Nephron (organoid): ENCODE measurements around the gene PARP9.
"Not testable (repeated sequence)": the region's sequence is repeated elsewhere in the genome, so short reads cannot be mapped to it uniquely, and the experiment has no call there.

Experiments
- H3K27ac Mint-ChIP-seq, 3 experiments: 2 replicates each; pipeline ENCODE4 v1.8.0; 2020; ENCODE audit warnings: mixed read lengths in 3 of 3, mild to moderate bottlenecking in 2 of 3, moderate library complexity in 1 of 3
- H3K27me3 Mint-ChIP-seq: 2 replicates; pipeline ENCODE4 v1.8.0; 2021; ENCODE audit warnings: low read depth, mild to moderate bottlenecking, moderate library complexity, mixed read lengths
- H3K36me3 Mint-ChIP-seq: 2 replicates; pipeline ENCODE4 v1.8.0; 2020; ENCODE audit warnings: low read depth, mixed read lengths
- H3K4me1 Mint-ChIP-seq: 2 replicates; pipeline ENCODE4 v1.8.0; 2020; ENCODE audit warnings: mixed read lengths
- H3K4me3 Mint-ChIP-seq, 3 experiments: 2 replicates each; pipeline ENCODE4 v1.8.0; 2020; ENCODE audit warnings: mild to moderate bottlenecking in 3 of 3, mixed read lengths in 3 of 3, moderate library complexity in 2 of 3
- H3K9me3 Mint-ChIP-seq: 2 replicates; pipeline ENCODE4 v1.8.0; 2020; ENCODE audit warnings: mixed read lengths
- TF ChIP-seq, protein P1 (sequence below), 3 experiments: fragments of 200-600 bp; sonication (generic); IDR thresholded peaks; one replicate each; pipeline ENCODE4 v1.5.0; 2021; ENCODE audit warnings: antibody characterized with exemption in 3 of 3; ENCODE audit not compliant: unreplicated experiment in 3 of 3

PARP9 gene

DNA sequence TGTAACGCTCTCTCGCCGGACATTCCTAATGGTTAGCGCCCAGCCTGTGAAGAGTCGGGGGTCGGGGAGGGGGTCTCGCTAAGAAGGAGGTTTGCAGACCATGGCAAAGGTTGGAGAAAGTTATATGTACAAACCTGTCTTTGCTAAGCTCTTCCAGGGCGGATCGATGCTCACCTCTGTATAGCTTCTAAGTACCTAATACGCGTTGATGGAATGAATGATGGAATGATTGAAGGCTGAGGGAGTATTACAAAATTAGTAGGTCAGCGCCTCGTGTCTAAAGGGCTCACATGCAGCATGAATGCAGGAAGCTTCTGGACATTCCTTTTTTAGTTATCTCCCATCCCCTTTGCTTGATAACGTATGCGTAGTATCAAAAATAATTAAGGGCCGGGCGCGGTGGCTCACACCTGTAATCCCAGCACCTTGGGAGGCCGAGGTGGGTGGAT lies 49.1 kb downstream of the PARP9 start:
- Mint-ChIP-seq H3K27me3 (peaks cover under 1% of the 10 kb centered on the region), H3K4me3 (peak overlapping the region; percentile 90 to 94 (median 90))
- TF ChIP-seq, protein P1, sequence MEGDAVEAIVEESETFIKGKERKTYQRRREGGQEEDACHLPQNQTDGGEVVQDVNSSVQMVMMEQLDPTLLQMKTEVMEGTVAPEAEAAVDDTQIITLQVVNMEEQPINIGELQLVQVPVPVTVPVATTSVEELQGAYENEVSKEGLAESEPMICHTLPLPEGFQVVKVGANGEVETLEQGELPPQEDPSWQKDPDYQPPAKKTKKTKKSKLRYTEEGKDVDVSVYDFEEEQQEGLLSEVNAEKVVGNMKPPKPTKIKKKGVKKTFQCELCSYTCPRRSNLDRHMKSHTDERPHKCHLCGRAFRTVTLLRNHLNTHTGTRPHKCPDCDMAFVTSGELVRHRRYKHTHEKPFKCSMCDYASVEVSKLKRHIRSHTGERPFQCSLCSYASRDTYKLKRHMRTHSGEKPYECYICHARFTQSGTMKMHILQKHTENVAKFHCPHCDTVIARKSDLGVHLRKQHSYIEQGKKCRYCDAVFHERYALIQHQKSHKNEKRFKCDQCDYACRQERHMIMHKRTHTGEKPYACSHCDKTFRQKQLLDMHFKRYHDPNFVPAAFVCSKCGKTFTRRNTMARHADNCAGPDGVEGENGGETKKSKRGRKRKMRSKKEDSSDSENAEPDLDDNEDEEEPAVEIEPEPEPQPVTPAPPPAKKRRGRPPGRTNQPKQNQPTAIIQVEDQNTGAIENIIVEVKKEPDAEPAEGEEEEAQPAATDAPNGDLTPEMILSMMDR (IDR thresholded peaks at IDR 0.05; ENCODE audit: unreplicated experiment in 3 of 3): no peak

GRCh38 chr3:122514123-122515019 lies 49.7 kb downstream of the PARP9 start, which contains the start of gene KPNA1:
KPNA1 (minus strand) TSS chr3:122514939; CDS start chr3:122496565, 18,374 bp downstream.
- Mint-ChIP-seq H3K9me3 (no peaks in the 10 kb centered on the region), H3K27ac (peak within 1 kb of the TSS; percentile 72 to 91 (median 90)), H3K4me1 (peaks cover 39% of the 10 kb centered on the region), H3K27me3 (no peaks in the 10 kb centered on the region), H3K4me3 (peak within 1 kb of the TSS; percentile 90 to 95 (median 90)), H3K36me3 (peaks cover 18% of the 10 kb centered on the region)
- TF ChIP-seq, protein P1 (IDR thresholded peaks at IDR 0.05; ENCODE audit: unreplicated experiment in 3 of 3): no peak

More for the DNA sequence above, 49.1 kb downstream of the PARP9 start:
- peak overlapping the region; percentile 23 to 91 (median 90) for H3K27ac Mint-ChIP-seq
- H3K36me3 Mint-ChIP-seq: peaks cover 11% of the 10 kb centered on the region
- peaks cover 33% of the 10 kb centered on the region for H3K4me1 Mint-ChIP-seq
- no peaks in the 10 kb centered on the region for H3K9me3 Mint-ChIP-seq

DNA sequence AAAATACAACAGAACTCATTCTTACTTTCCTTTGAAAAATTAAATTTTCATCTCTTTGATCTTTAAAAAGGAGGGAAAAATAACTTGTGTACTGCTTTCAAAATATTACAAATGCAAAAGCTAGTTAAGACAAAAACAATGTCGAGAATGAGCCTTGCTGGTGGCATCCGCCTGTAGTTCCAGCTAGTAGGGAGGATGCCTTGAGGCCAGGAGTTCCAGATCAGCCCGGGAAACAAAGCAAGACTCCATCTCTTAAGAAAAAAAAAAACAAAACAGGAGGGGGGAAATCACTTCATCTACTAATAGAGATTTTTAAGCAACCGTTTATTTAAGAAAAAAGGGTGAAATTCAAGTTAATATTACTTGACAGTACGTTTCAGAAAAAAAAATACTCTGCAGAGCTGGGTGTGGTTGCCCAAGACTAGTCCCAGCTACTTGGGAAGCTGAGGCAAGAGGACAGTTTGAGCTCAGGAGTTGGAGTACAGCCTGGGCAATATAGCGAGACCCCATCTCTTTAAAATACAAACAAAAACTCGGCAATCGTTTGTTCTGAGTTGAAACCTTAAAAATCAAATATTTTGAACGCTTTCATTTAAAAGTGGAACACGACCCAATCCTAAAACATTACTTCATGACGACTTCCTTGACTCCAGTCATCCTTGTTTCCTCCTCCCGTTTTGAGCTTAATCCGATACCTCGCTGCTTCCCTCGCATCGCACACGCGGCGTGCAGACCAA lies 50.5 kb downstream of the PARP9 start:
- TF ChIP-seq, protein P1 (IDR thresholded peaks at IDR 0.05; ENCODE audit: unreplicated experiment in 3 of 3): no peak
- Mint-ChIP-seq H3K9me3 (no peaks in the 10 kb centered on the region), H3K4me3 (peak overlapping the region; percentile 90 to 95 (median 90)), H3K4me1 (peaks cover 39% of the 10 kb centered on the region), H3K27ac (peak overlapping the region; percentile 72 to 90 (median 90)), H3K36me3 (peaks cover 21% of the 10 kb centered on the region), H3K27me3 (no peaks in the 10 kb centered on the region)

DNA sequence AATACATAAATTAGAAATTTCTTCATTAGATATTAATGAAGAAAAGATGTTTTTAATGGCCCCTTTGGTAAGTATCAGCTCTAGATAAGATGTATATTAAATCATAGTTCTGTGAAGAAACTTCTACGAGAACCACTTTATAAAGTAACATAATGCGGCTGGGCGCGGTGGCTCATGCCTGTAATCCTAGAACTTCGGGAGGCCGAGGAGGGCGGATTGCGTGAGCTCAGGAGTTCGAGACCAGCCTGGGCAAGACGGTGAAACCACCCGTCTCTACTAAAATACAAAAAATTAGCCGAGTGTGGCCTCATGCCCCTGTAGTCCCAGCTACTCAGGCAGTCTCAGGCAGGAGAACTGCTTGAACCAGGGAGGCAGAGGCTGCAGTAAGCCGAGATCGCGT lies 51.8 kb downstream of the PARP9 start:
- Mint-ChIP-seq H3K27ac (no peak overlapping the region), H3K4me3 (peak overlapping the region; percentile 65 to 75 (median 69)), H3K4me1 (peaks cover 39% of the 10 kb centered on the region), H3K27me3 (no peaks in the 10 kb centered on the region), H3K9me3 (no peaks in the 10 kb centered on the region), H3K36me3 (peaks cover 24% of the 10 kb centered on the region)
- TF ChIP-seq, protein P1 (IDR thresholded peaks at IDR 0.05; ENCODE audit: unreplicated experiment in 3 of 3): no peak

GRCh38 chr3:122510878-122511535 lies 53.1 kb downstream of the PARP9 start:
- TF ChIP-seq, protein P1 (IDR thresholded peaks at IDR 0.05; ENCODE audit: unreplicated experiment in 3 of 3): no peak
- Mint-ChIP-seq H3K9me3 (no peaks in the 10 kb centered on the region), H3K36me3 (peaks cover 24% of the 10 kb centered on the region), H3K27me3 (no peaks in the 10 kb centered on the region), H3K4me3 (peak overlapping the region in 1 of 3 experiments; percentile 80), H3K4me1 (peaks cover 39% of the 10 kb centered on the region), H3K27ac (peak overlapping the region in 1 of 3 experiments; percentile 7)

- H3K9me3 Mint-ChIP-seq, H3K27me3 Mint-ChIP-seq, H3K27ac Mint-ChIP-seq, H3K4me3 Mint-ChIP-seq: not testable (repeated sequence)
- Mint-ChIP-seq H3K36me3 (peaks cover 35% of the 10 kb centered on the region), H3K4me1 (peaks cover 37% of the 10 kb centered on the region)
Measured at GRCh38 chr3:122508944-122509343, 55.2 kb downstream of the PARP9 start.
